LNCaP clone FGC (cell line): Measurements from ENCODE around the gene IAPP.

ENCODE experiments used
- DNase-seq: peaks from one replicate; pipeline ENCODE4 v3.0.0-alpha.2; 2011; ENCODE audit warnings: low read depth
- H3K4me3 ChIP-seq: 2 replicates; pipeline ENCODE4 v1.5.1; 2011; ENCODE audit warnings: mild to moderate bottlenecking, low read depth, low read length, control low read depth
- TF ChIP-seq, protein P1 (sequence below): IDR thresholded peaks from 2 replicates; pipeline ENCODE4 v1.5.1; 2012; ENCODE audit warnings: mild to moderate bottlenecking; ENCODE audit not compliant: control insufficient read depth, insufficient read depth; ENCODE audit errors: extremely low read depth

IAPP gene

DNA sequence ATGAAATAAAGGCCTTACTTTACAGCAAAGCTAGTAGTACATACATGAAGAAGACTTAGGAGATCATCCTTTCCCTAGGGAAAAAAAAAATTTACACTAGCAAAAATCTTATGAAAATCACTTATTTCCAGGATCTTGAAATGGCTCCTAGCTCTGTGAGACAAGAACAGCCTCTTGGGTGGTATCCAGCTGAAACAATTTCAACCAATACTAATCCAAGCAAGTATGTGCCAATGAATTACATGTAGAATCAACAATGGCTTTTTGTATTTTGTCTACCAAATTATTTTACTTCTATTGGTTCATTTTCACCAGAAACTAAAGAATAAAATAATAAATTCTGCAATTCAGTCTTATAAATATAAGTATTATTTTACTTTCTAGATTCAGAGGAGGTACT is 35.2 kb upstream of the IAPP start:
- no peak overlapping the region for H3K4me3 ChIP-seq
- TF ChIP-seq, protein P1, sequence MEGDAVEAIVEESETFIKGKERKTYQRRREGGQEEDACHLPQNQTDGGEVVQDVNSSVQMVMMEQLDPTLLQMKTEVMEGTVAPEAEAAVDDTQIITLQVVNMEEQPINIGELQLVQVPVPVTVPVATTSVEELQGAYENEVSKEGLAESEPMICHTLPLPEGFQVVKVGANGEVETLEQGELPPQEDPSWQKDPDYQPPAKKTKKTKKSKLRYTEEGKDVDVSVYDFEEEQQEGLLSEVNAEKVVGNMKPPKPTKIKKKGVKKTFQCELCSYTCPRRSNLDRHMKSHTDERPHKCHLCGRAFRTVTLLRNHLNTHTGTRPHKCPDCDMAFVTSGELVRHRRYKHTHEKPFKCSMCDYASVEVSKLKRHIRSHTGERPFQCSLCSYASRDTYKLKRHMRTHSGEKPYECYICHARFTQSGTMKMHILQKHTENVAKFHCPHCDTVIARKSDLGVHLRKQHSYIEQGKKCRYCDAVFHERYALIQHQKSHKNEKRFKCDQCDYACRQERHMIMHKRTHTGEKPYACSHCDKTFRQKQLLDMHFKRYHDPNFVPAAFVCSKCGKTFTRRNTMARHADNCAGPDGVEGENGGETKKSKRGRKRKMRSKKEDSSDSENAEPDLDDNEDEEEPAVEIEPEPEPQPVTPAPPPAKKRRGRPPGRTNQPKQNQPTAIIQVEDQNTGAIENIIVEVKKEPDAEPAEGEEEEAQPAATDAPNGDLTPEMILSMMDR, result no peak
- DNase-seq, result no peak

DNA sequence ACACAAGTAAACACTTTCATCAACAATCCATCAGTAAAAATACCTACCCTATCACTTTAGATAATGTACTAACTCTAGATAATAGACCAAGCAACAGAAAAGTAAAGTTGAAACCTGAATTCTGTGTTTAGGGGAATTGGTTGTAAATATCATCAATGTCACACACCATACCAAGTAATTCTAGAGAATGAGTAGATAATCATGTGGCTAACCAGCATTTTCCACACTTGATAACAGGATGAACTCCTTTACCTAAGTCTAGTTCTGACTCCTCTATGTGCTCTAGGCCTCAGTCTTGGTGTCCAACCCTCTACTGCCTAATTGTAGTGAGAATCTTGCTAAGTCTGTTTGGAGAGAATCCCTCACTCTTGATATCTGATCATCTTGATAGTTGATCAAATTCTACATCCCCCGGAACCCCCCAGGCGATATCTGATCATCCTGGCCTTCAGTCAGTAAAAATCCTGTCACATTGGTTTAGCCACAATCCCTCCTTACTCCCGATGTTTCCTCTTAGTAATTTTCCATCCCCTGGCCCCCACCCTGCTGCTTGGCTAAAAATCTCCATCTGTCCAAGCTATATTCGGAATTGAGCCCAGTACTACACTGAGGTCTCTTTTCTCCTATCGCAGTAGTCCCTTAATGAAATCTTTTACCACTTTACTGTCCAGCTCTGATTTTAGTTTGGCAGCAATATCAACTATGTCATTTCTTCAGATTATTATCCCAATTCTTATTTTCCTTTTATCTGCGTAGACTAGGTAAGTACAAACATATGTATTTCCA is 34.5 kb upstream of the IAPP start:
- TF ChIP-seq, protein P1, result no peak
- DNase-seq, result no peak
- H3K4me3 ChIP-seq, result no peak overlapping the region

DNA sequence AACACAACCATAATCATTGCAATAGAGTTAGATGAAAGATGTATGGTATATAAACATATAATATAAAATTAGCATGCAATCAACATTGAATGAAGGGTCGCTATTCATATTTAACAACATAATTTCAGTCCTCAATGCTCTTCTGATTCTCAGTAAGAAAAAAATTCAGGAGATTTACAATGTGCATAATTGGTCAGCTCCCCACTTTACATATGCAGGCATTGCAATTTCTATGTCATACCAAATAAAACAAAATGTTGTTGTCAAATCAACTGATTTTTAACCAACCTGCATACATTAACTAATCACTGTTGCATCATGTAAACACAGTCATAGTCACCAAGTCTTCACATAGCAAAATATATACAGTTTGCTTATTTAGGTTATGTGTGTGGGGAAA is 32.8 kb upstream of the IAPP start:
- H3K4me3 ChIP-seq, result no peak overlapping the region
- TF ChIP-seq, protein P1, result no peak
- no peak for DNase-seq

DNA sequence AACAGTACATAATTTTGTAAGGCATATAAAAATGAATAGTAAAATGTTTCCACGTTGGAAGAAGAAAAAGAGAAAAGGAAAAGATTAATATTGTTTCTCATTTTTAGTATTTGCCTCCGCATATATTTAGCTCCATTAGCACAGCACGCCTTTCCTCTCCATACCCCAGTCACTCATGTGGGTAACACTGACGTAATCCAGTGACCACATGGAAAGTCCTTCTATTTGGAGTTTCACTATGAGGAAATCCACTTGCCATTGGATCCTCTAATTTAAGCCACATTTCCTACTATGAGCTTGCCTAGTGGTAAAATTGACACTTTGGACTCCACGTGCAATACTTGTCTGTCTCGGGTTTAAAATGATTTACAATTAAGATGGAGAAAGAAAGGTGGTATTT is 32.3 kb upstream of the IAPP start:
- H3K4me3 ChIP-seq, result no peak overlapping the region
- DNase-seq, result no peak
- TF ChIP-seq, protein P1, result no peak

DNA sequence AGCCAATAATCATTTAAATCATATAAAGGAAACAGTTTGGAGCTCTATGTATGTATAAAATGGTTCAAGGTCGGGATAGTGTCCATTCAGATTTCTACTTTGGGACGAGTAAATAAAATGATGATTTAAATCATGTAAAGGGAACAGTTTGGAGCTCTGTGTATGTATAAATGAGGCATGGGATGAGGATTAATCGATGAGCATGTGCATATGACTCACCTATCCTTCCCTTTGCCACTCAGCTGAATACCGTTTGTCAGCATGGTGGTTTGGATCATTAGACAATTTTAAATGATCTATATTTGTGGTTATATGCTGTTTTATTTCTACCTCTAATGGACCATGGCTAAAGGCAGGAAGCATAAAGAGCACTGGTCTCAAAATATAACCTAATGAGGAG is 30.9 kb upstream of the IAPP start:
- DNase-seq, result no peak
- TF ChIP-seq, protein P1, result no peak
- H3K4me3 ChIP-seq, result no peak overlapping the region

DNA sequence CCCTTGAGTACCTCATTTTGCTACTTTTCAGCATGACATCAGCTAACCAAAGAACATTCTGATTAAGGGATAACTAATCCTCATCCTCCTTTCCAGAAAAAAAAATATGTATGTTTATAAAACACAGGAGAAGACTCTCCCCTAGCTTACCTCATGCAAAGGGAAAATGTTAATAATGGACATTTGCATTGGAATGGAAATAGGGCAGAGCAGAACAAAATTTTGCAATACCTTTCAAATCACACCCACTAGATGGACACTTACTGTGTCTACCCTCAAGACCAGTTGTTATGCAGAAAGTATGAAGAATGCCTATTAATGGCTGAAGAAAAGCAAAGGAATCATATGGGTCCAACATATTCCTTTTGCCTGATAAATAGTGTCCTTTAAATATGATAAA is 29.1 kb upstream of the IAPP start:
- DNase-seq, result no peak
- TF ChIP-seq, protein P1, result no peak
- no peak overlapping the region for H3K4me3 ChIP-seq

DNA sequence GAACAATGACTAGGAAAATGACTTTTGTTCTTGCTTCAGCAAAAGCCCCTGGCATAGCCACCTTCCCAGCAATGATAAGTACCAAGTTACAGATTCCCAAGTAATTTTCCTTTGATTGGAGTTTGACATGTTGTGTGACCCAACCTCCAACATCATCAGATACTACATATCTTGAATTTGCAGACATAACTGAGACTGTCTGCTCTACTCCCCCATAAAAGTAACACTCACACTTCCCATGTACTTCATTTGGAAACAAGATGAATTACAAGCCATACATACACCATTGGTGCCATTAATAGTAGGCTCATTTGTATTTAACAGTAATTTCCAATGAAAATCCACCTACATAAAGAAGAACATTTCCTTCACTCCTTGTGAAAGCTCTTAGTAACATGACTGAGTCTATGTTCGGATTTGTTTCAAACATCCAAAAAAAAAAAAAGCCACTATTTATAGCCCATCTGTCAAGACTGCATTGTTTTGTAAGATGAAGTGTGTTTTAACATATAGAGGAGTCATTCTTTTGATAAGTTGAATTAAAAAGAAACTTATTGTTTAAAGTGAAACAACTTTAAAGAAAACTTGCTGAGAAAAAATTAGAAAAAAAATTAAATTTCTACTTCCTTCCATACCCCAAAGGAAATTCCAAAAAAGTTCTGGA is 26.0 kb upstream of the IAPP start:
- H3K4me3 ChIP-seq, result no peak overlapping the region
- TF ChIP-seq, protein P1, result no peak
- DNase-seq, result no peak
